Stimulated activated effector memory CD8-positive, alpha-beta T cell treated with anti-CD3 and anti-CD28 coated beads, Interleukin-12 subunit alpha, Interleukin-12 subunit beta, amount 100 ng/mL, for 72 hours (primary cell): ENCODE data around the gene BPIFB4.
A peak's percentile ranks its signal among the peaks of the same experiment; 100 is the strongest.
"Not testable (repeated sequence)": the region's sequence is repeated elsewhere in the genome, so short reads cannot be mapped to it uniquely, and the experiment has no call there.

ENCODE experiments used
- ATAC-seq: fragments of 150-1000 bp; cut with Tn5 transposase; 2 replicates; pipeline ENCODE4 v1.10.0; 2021
- DNase-seq, 2 donors: peaks; one replicate each; pipeline ENCODE4 v3.0.0; 2021 to 2022; ENCODE audit warnings: low spot score in 2 of 2
- H3K27ac Mint-ChIP-seq: one replicate; pipeline ENCODE4 v1.8.0; 2022; ENCODE audit warnings: mild to moderate bottlenecking, mixed read lengths
- H3K36me3 Mint-ChIP-seq: one replicate; pipeline ENCODE4 v1.8.0; 2022; ENCODE audit warnings: mild to moderate bottlenecking, mixed read lengths
- H3K4me1 Mint-ChIP-seq: one replicate; pipeline ENCODE4 v1.8.0; 2022; ENCODE audit warnings: mixed read lengths
- H3K4me3 Mint-ChIP-seq: one replicate; pipeline ENCODE4 v1.8.0; 2022; ENCODE audit warnings: mild to moderate bottlenecking, mixed read lengths
- H3K9me3 Mint-ChIP-seq: one replicate; pipeline ENCODE4 v1.8.0; 2022; ENCODE audit warnings: mixed read lengths

The BPIFB4 gene

GRCh38 chr20:33092361-33092760 is 12.9 kb downstream of the BPIFB4 start:
- ATAC-seq (no peak), DNase-seq (no peak)
- Mint-ChIP-seq H3K4me3 (no peak overlapping the region), H3K9me3 (no peaks in the 10 kb centered on the region), H3K36me3 (no peaks in the 10 kb centered on the region), H3K4me1 (no peaks in the 10 kb centered on the region), H3K27ac (no peak overlapping the region)

- Mint-ChIP-seq H3K4me3 (no peak overlapping the region), H3K9me3 (no peaks in the 10 kb centered on the region), H3K36me3 (no peaks in the 10 kb centered on the region), H3K4me1 (no peaks in the 10 kb centered on the region), H3K27ac (no peak overlapping the region)
- no peak for DNase-seq
- ATAC-seq, result no peak
These were observed 13.6 kb downstream of the BPIFB4 start for GRCh38 chr20:33093074-33093473.

- no peaks in the 10 kb centered on the region for H3K36me3 Mint-ChIP-seq
- no peaks in the 10 kb centered on the region for H3K4me1 Mint-ChIP-seq
- H3K4me3 Mint-ChIP-seq, result no peak overlapping the region
- no peak for ATAC-seq
- no peak for DNase-seq
- H3K27ac Mint-ChIP-seq, result no peak overlapping the region
- H3K9me3 Mint-ChIP-seq, result no peaks in the 10 kb centered on the region
These were observed 14.1 kb downstream of the BPIFB4 start for GRCh38 chr20:33093582-33093981.

- no peak for ATAC-seq
These were observed 15.8 kb downstream of the BPIFB4 start for GRCh38 chr20:33095249-33095648.

GRCh38 chr20:33095902-33096584 is 16.6 kb downstream of the BPIFB4 start:
- ATAC-seq, result peak; percentile 62
- not testable (repeated sequence) for H3K9me3 Mint-ChIP-seq, H3K36me3 Mint-ChIP-seq, H3K27ac Mint-ChIP-seq, H3K4me1 Mint-ChIP-seq, H3K4me3 Mint-ChIP-seq
- peak in 1 of 2 donors; percentile 56 for DNase-seq

More at GRCh38 chr20:33095249-33095648, 15.8 kb downstream of the BPIFB4 start:
- H3K4me3 Mint-ChIP-seq, result no peak overlapping the region
- H3K36me3 Mint-ChIP-seq, result no peaks in the 10 kb centered on the region
- no peak for DNase-seq
- no peak overlapping the region for H3K27ac Mint-ChIP-seq
- H3K4me1 Mint-ChIP-seq, result no peaks in the 10 kb centered on the region
- no peaks in the 10 kb centered on the region for H3K9me3 Mint-ChIP-seq

GRCh38 chr20:33097001-33097400 is 17.6 kb downstream of the BPIFB4 start:
- DNase-seq, result no peak
- Mint-ChIP-seq H3K9me3 (no peaks in the 10 kb centered on the region), H3K36me3 (no peaks in the 10 kb centered on the region), H3K4me1 (no peaks in the 10 kb centered on the region), H3K27ac (no peak overlapping the region), H3K4me3 (no peak overlapping the region)
- ATAC-seq, result no peak

- Mint-ChIP-seq H3K4me3 (no peak overlapping the region), H3K36me3 (no peaks in the 10 kb centered on the region)
These were observed 20.5 kb downstream of the BPIFB4 start for GRCh38 chr20:33099843-33100538.

GRCh38 chr20:33103556-33103955 is 24.1 kb downstream of the BPIFB4 start:
- ATAC-seq, result no peak
- H3K27ac Mint-ChIP-seq, result no peak overlapping the region

More at GRCh38 chr20:33099843-33100538, 20.5 kb downstream of the BPIFB4 start:
- H3K4me1 Mint-ChIP-seq, result no peaks in the 10 kb centered on the region
- no peaks in the 10 kb centered on the region for H3K9me3 Mint-ChIP-seq
- DNase-seq (no peak), ATAC-seq (no peak)
- no peak overlapping the region for H3K27ac Mint-ChIP-seq

GRCh38 chr20:33104336-33104735 is 24.9 kb downstream of the BPIFB4 start:
- Mint-ChIP-seq H3K36me3 (no peaks in the 10 kb centered on the region), H3K9me3 (no peaks in the 10 kb centered on the region), H3K4me3 (no peak overlapping the region), H3K27ac (no peak overlapping the region), H3K4me1 (no peaks in the 10 kb centered on the region)
- ATAC-seq (no peak), DNase-seq (no peak)

More at GRCh38 chr20:33103556-33103955, 24.1 kb downstream of the BPIFB4 start:
- no peaks in the 10 kb centered on the region for H3K36me3 Mint-ChIP-seq
- H3K9me3 Mint-ChIP-seq, result no peaks in the 10 kb centered on the region
- no peak overlapping the region for H3K4me3 Mint-ChIP-seq
- no peak for DNase-seq
- no peaks in the 10 kb centered on the region for H3K4me1 Mint-ChIP-seq

GRCh38 chr20:33105316-33105924 is 26.0 kb downstream of the BPIFB4 start:
- Mint-ChIP-seq H3K4me1 (no peaks in the 10 kb centered on the region), H3K36me3 (no peaks in the 10 kb centered on the region), H3K9me3 (no peaks in the 10 kb centered on the region), H3K4me3 (no peak overlapping the region), H3K27ac (no peak overlapping the region)
- DNase-seq (no peak), ATAC-seq (no peak)

GRCh38 chr20:33106058-33106620 is 26.7 kb downstream of the BPIFB4 start:
- not testable (repeated sequence) for H3K36me3 Mint-ChIP-seq, H3K27ac Mint-ChIP-seq, ATAC-seq, H3K9me3 Mint-ChIP-seq, H3K4me3 Mint-ChIP-seq, DNase-seq, H3K4me1 Mint-ChIP-seq

GRCh38 chr20:33108661-33109060 is 29.2 kb downstream of the BPIFB4 start:
- H3K4me3 Mint-ChIP-seq, result no peak overlapping the region
- DNase-seq, result no peak
- ATAC-seq, result no peak
- H3K27ac Mint-ChIP-seq, result no peak overlapping the region
- no peaks in the 10 kb centered on the region for H3K36me3 Mint-ChIP-seq
- no peaks in the 10 kb centered on the region for H3K4me1 Mint-ChIP-seq
- no peaks in the 10 kb centered on the region for H3K9me3 Mint-ChIP-seq

GRCh38 chr20:33110147-33110825 is 30.8 kb downstream of the BPIFB4 start:
- Mint-ChIP-seq H3K9me3 (no peaks in the 10 kb centered on the region), H3K4me3 (no peak overlapping the region), H3K36me3 (no peaks in the 10 kb centered on the region), H3K27ac (no peak overlapping the region), H3K4me1 (no peaks in the 10 kb centered on the region)
- ATAC-seq, result no peak
- no peak for DNase-seq

- ATAC-seq (no peak), DNase-seq (no peak)
- Mint-ChIP-seq H3K27ac (no peak overlapping the region), H3K36me3 (no peaks in the 10 kb centered on the region), H3K9me3 (no peaks in the 10 kb centered on the region), H3K4me3 (no peak overlapping the region), H3K4me1 (no peaks in the 10 kb centered on the region)
These were observed 31.9 kb downstream of the BPIFB4 start for GRCh38 chr20:33111306-33111705.
